Stimulated activated CD4-positive, alpha-beta T cell treated with anti-CD3 and anti-CD28 coated beads, Interleukin-15, amount 100 ng/mL, for 48 hours (primary cell): Measurements from ENCODE around the gene SYTL2.
A peak's percentile ranks its signal among the peaks of the same experiment; 100 is the strongest.

Experiments used
- DNase-seq, 2 donors: peaks; one replicate each; pipeline ENCODE4 v3.0.0-alpha.2; 2020; ENCODE audit warnings: low read depth in 2 of 2

Gene SYTL2

DNA sequence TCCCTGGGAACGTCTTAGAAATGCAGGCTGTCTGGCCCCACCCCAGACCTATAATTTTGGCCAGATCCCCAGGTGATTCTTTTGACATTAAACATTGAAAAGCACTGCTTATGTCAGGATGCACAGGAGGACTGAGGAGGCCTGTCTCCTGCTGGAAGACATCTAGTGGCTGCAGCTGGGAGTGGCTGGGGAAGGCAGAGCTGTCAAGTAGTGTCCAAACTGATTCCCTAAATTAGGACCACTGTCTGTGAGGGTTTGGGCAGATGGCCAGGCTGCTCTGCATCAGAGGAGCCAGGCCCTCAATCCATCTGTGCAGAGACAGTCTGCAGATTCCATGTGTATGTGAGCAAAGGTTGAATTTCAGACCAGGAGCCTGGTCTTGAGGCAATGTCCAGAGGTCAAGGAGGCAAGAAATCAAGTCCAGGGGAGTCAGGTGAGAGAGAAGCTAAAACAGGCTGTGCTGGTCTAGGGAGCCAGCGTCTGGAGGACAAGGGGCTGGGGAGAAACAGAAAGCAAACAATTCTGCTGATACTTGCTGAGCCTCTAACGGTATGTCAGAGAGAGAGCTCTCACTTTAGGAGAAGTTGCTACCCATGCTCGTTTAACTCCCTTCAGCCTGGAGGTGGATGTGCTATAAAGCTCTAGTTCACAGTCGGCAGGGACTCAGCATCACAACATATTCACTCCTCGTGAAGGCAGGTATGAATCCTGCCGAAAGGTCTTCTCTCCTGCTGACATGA is 15.3 kb upstream of the SYTL2 start:
- DNase-seq = no peak

DNA sequence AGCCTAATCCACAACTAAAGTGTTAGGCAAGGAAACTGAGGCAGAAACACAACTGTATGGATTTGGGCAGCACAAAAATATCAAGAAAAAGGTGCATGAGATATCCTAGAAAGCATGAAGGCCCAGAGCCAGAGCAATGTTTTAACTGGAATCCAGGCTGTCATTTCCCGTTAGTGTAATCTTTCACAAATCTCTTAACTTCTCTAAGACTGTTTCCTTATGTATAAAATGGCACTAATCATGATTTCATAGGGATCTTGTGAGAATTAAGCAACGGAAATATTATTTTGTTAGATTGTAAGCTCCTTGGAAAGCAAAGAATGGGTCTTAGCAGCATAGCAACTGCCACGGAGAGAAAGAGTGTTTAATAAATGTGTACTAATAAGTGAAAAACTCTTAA is 14.7 kb upstream of the SYTL2 start:
- DNase-seq = no peak

DNA sequence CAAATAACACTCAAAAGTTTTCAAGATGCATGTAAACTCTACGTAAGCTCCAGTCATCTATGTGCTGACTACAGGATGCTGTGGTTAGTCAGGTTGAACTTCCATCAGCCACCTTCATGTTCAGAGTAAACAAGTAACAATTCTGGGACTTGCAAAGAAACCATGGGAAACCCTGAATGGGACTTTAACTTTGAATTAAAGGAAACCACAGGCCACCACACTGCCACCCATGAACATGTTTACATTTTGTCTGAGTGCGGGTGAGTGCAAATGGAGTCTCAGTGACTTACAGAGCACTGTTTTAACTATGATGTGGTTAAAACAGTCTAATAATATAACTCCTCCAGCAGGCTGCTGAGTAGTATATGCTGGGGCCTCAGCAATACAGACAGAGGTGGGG is 12.9 kb upstream of the SYTL2 start:
- peak in 1 of 2 donors; percentile 27 for DNase-seq

DNA sequence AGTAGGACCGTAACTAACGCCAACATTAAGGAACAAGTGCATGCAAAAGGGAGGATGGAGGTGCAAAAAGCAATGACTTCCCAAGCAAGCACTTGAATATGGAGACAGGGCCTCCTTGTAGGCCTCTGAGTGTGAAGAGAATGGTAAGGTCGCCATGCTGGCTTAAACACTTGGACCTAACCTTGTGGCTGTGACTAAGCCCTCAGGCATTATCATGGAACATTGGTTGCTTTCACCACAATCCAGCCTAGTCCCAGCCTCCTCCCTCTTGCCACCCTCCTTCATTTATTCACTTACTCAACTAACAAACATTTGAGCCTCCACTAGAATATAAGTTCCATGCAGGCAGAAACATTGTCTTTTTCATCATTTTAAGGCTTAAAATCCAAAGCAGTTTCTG is 11.9 kb upstream of the SYTL2 start:
- no peak for DNase-seq

DNA sequence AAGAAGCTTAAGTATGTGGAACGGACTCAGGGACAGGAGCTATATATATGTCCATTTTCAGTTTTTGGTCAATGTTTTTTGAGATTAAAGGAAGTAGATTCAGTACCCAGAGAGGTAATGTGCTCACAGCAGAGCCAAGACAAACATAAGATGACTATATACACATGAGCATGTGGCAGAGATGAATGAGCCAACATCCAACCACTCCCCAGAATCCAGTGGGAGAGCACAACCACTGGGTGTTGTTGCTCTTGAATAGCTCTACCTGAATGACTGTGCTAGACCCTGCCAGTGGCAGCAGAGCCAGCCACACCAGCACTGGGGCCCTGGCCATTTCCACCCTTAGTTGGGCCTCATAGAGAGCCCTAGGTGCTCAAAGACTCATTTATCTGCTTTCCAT is 10.7 kb upstream of the SYTL2 start:
- no peak for DNase-seq

DNA sequence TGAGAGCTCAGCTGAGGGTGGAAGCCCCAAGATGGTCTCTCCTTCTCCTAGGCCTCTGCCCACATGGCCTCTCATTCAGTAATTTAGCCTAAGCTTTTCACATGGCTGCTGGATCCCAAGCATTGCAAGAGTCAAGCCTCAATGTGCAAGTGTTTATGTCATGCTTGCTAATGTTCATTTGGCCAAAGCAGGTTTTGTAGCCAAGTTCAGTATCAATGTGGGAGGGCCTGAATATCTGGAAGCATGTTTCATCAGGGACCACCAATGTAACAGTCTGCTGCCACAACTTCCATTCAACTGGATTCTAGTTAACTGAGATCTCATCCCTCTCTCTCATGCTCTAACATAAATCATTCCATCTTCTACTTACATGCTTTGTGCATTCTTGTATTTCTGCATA is 8.5 kb upstream of the SYTL2 start:
- DNase-seq = no peak

DNA sequence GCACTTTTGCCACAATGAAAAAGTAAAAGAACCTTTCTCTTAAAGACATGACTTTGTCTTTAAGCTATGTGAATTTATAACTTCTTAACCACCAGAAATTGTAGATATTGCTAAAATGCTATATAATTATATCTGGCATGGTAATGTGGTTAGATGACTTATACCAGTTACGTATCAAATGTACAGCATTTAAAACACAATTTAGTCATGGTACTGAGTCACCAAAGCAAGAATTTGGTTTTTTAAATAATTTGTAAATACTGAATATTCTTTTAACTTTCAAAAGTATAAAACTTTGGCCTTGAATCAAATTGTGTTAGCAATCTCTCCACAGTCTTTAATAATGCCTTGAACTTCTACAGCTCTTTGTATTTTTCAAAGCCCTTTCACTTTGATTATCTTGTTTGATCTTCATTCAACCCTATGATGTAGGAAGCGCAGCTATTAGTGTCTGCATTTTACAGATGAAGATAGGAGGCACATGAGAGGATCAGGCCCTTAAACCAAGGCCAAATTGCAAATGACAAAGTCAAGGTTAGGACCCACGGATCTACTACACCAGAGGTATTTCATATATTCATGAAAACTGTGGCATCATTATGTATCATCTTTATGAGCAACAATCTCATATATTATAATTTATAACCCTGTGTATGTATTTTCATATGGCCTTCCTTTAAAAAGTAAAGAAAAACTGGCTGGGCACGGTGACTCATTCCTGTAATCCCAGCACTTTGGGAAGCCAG is 4.4 kb upstream of the SYTL2 start:
- DNase-seq = no peak

DNA sequence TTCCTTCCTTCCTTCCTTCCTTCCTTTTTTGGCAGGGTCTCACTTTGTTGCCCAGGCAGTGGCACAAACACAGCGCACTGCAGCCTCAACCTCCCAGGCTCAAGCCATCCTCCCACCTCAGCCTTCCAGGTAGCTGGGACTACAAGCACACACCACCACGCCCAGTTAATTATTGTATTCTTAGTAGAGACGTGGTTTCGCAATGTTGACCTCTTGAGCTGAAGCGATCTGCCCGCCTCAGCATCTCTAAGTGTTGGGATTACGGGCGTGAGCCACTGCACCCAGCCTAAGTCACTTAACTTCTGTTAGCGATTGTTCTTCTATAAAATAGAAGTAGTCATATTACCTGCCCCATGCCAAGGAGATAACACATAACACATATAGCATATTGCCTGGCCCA is 2.8 kb upstream of the SYTL2 start:
- no peak for DNase-seq

DNA sequence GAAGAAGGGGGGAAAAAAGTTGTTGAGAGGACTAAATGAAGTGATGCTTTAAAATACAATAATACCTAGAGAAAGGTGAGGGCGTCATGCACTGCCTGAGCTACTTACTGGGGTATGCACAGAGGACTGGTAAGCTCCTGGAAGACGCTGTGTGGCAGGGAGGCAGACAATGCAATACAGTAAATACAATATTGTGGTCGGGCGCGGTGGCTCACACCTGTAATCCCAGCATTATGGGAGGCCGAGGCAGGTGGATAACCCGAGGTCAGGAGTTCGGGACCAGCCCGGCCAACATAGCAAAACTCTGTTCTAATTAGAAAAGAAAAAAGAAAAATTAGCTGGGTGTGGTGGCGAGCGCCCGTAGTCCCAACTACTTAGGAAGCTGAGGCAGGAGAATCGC is 683 bp upstream of the SYTL2 start:
- no peak for DNase-seq

DNA sequence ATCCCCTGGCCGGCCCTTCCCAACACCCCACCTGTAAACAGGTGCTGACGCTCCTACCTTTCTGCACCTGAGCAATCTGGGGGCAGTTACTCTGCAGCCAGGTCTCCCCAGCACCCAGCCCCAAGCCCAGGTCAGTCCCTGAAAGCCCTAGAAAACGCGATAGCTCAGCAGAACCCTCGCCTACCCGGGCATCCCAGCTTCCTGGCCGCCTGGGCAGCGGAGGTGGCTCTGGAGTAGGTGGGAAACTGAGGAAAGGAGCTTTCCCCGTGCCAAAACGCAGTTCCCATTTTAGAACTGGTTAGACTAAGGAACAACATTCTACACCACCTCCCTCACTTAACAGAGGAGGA is 445 bp downstream of the SYTL2 start:
- no peak for DNase-seq

DNA sequence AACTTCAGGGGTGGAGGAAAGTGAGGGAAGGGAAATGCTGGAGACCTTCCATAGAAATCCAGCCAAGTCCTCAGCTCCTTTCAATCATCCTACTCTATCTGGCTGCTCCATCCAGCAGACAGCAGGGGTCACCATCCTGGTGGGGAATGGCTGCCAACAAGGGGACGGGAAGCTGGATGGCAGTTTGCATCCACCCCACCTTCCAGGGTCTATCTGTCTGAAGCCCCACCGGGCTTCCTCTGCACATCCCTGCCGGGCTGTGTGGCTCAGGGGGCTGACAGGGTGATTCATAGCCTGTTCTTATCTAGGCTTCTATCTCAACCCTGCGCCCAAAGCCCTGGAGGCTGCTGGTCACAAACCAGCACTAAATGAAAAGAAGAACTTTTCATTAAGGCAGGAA is 1.1 kb downstream of the SYTL2 start:
- DNase-seq = no peak

DNA sequence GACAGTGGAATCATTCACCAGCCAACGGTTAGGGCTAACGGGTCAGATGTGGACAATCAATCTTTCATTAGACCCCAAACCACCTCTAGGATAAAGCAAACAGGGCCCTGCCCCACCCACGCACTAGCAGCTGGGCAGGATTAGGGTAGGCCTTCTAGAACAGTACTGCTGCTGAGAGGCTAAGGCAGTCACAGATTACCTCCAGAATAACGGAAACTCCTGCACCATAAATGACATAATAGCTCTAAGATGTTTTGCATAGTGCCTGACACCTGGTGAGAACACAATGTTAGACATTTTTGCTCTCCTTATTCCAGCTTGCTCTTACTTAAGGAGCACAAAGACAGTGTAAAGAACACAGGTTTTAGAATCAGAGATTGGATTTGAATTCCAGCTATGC is 1.8 kb downstream of the SYTL2 start:
- no peak for DNase-seq

DNA sequence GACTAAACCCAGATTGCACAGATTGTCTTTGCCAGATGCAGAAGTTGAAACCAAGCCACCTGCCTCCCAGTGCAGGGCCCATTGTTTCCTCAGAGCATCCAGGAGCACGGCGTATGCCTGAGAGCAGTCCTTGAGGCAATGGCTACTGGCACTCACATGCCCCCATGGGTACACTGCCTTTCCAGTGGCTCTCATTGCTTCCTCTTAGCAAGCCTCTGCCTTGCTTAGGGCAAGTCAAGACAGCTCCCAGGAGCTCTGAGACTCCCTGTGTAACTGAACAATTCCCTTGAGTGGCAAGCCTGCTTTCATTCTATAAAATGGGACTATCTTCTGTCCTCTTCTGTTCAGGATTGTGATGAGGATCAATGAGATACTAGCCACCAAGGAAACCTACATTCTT is 4.1 kb downstream of the SYTL2 start:
- no peak for DNase-seq

DNA sequence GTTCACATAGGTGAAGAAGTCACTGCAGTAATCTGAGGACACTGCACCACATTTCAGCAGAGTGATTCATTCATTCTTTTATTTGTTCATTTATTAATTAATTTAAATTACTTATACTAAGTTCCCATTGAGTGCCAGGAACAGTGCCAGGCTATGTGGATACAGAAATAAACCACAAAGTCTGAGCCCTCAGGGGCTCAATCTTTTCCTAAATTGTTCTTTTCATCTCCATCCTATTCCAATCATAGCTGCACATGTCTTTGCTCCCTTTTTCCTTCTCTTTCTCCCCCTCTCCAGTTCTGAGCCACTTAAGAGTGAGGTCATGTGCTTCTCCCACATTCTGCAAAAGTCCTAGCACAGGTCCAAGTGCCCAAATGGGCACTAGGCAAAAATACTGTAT is 4.9 kb downstream of the SYTL2 start:
- DNase-seq = no peak

DNA sequence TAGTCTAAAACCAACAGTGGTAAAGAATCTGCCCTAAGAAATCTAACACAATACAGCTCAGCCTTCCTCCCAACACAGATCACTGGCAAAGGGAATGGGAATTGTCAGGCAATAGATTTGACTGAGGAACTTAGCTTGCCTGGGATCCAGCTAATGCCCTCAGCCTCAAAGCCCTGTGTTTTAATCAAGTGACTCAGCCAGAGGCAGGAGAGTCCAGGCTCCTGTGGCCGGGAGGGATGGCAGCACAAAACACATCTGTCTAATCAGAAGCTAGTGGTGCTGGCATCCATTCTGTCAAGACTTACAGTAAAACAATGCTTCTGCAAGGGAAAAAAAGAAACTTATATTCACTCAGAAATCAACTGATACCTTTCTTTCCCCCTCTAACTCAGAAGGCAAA is 5.6 kb downstream of the SYTL2 start:
- DNase-seq = no peak

DNA sequence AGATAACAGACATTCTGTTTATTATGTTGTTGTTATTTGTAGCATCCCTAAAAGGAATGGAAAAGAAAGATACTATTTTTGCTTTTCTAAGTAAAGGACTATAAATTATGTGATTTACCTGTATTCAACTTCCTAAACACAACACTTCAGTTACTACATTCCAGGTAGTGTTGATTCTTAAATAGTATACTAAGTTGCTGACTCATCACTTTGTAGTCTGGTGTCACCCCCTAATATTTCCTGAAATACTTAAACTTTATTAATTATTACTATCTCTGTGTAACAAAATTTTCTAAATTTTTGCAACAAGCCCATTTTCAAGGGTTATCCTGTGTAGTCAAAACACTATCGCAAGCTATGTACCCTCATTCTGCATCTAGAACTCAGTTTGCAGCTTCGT is 7.0 kb downstream of the SYTL2 start:
- DNase-seq = no peak

DNA sequence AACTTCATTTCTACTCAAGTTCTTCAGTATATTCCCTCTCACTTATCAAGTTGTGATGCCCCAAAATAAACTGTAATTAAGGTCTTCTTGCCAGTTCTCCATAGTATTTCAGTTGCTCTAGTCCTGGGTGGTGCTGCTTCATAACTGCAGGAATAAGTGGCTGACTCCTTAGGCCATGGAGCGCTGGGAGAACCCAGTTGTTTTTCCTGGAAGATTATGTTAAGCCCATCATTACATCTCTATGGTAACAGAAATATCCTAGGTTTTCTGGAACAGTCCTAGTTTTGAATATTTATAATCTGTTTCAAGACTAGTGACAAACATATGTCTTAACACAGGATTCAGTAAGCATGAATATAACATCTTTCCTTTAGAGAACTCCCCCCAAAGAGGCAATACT is 7.6 kb downstream of the SYTL2 start:
- DNase-seq = no peak

DNA sequence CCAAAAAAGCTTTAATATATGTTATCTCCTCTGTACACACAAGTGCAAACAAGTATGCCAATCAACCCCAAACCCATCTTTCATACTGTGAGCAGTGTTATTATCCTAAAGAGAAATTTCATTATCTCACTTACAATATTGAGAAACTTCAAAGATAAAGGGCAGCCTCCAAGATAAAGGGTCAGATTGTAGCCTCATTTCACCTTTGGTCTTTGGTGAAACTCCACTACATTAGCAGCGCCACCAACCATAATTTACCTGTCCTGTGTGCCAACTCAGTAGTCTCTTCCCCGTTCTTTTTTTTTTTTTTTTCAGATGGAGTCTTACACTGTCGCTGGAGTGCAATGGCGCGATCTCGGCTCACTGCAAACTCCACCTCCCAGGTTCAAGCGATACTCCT is 9.4 kb downstream of the SYTL2 start:
- DNase-seq = no peak

DNA sequence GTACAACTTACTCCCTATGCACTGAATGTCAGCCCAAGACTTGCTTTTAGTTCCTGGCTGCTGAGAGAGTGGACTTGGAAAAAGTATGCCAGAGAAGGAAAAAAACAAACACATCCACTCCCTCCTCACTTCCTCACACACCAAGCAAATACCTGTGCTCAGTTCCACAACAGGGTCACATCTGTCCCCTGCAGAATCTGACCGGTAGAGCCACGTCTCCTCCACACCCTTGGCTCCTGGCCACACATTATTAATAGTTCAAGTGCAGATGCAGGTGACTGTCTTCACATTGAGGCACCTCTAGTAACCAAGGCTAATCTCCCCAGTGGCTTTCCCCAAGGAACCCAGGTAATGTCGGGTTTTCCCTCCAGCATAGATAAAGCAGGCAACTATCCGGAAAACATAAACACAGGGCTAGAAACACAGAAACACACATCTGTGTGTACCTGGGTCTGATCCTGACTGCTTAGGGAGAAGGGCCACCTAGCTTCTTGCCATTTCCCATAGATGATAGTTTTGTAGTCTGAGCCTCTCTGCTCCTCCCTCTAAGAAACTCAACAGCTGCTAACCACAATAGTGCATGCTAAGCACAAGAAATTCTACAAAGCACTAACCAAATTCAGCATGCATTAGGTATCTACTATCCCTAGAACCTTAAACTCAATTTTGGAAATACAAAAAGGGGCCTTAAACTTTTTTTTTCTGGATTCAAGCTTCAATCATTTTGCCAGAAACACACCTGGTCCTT is 10.2 kb downstream of the SYTL2 start:
- DNase-seq = no peak

DNA sequence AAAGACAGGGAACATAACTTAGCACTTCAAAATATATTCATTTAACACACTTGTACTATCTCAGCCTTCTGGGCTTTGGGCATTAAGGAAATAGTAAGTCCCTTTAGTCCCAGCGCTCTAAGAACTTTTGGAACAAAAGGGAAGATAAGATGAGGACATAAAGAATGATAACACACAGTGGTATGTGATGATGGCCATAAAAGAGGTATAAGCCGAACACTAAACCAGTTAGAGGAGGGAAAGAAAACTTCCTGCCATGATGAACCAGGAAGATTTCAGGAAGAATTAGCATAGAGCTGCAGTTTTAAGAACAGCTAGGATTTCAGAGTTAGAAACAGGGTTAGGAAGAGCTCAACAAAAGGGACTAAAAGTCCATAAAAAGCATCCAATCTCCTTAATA is 11.8 kb downstream of the SYTL2 start:
- no peak for DNase-seq

DNA sequence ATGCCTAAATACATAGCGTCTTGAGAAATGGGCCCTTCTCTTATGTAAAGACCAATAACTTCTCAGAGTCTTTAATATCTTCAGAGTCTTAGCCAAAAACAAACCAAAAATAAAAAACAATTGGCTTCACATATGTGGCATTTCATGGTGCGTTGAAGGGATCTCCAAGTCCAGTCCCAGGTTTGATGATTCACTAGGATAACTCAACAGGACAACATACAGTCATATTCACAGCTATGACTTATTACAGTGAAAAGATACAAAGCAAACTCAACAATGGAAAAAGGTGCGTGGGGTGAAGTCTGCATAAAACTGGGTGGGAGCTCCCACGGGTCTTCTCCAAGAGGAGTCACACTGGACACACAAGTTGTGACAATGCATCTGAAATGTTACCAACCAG is 12.6 kb downstream of the SYTL2 start:
- no peak for DNase-seq

DNA sequence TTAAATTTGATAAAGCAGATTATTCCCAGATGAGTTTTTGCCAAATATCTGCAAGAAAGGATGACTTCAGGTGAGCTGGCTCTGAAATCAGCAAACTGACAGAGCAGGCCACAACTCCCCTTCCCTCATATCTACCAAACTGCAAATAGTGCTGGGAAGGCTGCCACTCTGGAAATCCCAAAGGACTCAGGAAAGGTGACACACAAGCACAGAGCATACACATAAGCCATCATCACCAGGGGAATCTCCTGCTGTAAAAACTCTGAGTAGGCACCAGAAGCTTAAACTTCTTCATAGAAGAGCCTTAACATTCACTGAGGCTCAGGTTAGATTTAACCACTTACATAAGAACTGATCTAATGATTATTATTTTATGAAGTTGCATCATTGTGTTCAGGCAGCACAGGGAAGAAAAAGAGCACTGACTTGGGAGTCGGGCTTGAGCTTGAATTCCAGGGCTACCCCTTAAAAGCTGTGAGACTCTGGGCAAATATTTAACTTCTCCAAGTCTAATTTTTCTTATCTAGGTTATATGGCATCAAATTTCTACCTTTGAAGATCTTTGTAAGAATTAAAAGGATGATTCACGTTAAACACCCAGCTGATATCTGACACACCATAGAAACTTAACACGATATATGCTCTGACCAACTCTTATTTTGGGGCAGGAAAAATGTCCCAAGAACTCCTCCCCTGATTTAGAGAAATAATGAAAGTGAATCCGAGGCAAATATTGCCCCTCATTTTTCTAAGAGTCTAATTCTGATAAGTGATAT is 15.0 kb downstream of the SYTL2 start:
- DNase-seq = no peak
